BLaER1 (cell line): ENCODE results near the gene UACA.
"Not testable (repeated sequence)": the region's sequence is repeated elsewhere in the genome, so short reads cannot be mapped to it uniquely, and the experiment has no call there.

Experiments
- H3K27ac ChIP-seq: shearing (Covaris generic); formaldehyde crosslinking; 2 replicates; pipeline ENCODE4 v1.8.1; 2022
- H3K27me3 ChIP-seq: shearing (Covaris generic); formaldehyde crosslinking; 2 replicates; pipeline ENCODE4 v1.8.1; 2022
- H3K36me3 ChIP-seq: shearing (Covaris generic); formaldehyde crosslinking; 2 replicates; pipeline ENCODE4 v1.8.1; 2022
- H3K4me1 ChIP-seq: shearing (Covaris generic); formaldehyde crosslinking; 2 replicates; pipeline ENCODE4 v1.8.1; 2022
- H3K4me2 ChIP-seq: shearing (Covaris generic); formaldehyde crosslinking; 2 replicates; pipeline ENCODE4 v1.8.1; 2022
- H3K4me3 ChIP-seq: shearing (Covaris generic); formaldehyde crosslinking; 2 replicates; pipeline ENCODE4 v1.8.1; 2022
- H3K9ac ChIP-seq: shearing (Covaris generic); formaldehyde crosslinking; 2 replicates; pipeline ENCODE4 v1.8.1; 2022
- H3K9me3 ChIP-seq: shearing (Covaris generic); formaldehyde crosslinking; 2 replicates; pipeline ENCODE4 v1.8.1; 2022
- H4K20me1 ChIP-seq: shearing (Covaris generic); formaldehyde crosslinking; 2 replicates; pipeline ENCODE4 v1.8.1; 2022
- Cebpa-rat ChIP-seq: shearing (Covaris generic); IDR thresholded peaks from 2 replicates; pipeline ENCODE4 v1.8.1; 2022

Gene UACA

DNA sequence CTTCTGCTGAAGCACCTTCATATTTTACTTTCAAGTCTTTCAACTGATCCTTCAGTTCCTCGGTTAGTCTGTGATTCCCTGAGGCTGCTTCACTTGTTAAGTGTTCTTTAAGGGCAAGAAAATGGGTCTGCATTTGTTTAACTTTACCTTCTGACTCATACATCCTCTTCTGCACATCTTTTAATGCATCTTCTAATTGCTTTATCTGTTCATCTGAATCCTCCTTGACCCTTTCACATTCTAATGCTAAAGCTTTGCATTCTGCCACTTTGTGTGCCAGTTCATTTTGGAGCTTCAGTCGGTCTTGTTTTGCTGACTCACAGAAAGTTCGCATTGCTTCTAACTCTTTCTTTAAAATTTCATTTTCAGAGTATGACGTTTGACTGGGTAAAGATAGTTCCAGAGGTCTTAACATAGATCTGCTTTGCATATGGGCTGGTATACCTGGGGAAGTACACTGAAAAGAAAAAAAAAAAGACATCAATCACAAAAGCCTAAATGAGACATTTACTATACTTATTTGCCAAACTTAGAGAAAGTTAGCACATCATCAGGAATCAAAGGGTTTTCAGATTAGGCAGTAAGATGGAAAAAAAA, 94.3 kb downstream of the UACA start:
- H3K4me1 ChIP-seq, result peaks cover 18% of the 10 kb centered on the region
- no peak for TF ChIP-seq Cebpa-rat
- no peak overlapping the region for H3K4me2 ChIP-seq
- no peak overlapping the region for H3K9ac ChIP-seq
- no peak overlapping the region for H3K27ac ChIP-seq
- no peaks in the 10 kb centered on the region for H3K27me3 ChIP-seq
- H3K4me3 ChIP-seq, result no peak overlapping the region
- no peaks in the 10 kb centered on the region for H3K9me3 ChIP-seq
- H3K36me3 ChIP-seq, result no peaks in the 10 kb centered on the region
- no peaks in the 10 kb centered on the region for H4K20me1 ChIP-seq

DNA sequence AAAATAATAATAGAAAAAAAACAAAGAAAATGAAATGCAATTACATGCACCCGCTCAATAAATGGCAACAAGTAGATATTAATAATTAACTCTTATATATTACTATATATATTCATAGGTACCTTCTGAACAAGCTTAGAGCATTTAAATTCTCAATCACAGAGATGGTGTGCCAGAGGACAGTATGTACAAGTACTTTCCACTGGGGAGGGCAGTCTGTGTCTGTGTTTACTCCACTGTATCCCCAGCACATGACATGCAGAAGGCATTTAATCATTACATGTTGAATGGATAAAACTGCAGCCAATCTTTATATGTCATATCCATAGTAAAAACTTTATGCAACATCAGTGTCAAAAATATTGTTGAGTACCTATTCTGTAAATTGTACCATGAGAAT, 97.8 kb downstream of the UACA start:
- Histone ChIP-seq H3K4me3 (no peak overlapping the region), H3K36me3 (no peaks in the 10 kb centered on the region), H3K27me3 (no peaks in the 10 kb centered on the region), H3K27ac (no peak overlapping the region), H4K20me1 (no peaks in the 10 kb centered on the region), H3K9me3 (no peaks in the 10 kb centered on the region), H3K4me2 (no peak overlapping the region), H3K9ac (no peak overlapping the region), H3K4me1 (no peaks in the 10 kb centered on the region)
- TF ChIP-seq Cebpa-rat, result no peak

DNA sequence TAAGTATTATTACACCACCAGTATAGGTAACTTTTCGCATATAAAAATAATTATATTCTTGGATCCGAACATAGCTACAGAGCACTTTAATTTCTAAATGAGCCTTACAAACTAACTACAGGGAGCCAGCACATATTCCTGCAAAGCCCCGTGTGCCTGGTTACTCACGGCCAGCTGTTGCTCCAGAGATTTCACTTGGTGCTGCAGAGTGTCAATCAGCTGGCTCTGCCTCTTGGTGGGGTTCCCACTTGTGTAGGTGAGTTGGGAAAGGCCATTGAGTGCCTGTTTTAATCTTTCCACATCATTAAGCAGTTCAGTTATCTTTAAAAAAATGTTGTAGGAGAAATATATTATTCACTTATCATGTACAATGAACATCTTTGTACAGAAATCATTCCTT, 98.9 kb downstream of the UACA start:
- Histone ChIP-seq H4K20me1 (no peaks in the 10 kb centered on the region), H3K9ac (no peak overlapping the region), H3K4me3 (no peak overlapping the region), H3K4me2 (no peak overlapping the region), H3K9me3 (no peaks in the 10 kb centered on the region), H3K27ac (no peak overlapping the region), H3K4me1 (no peaks in the 10 kb centered on the region), H3K27me3 (no peaks in the 10 kb centered on the region), H3K36me3 (no peaks in the 10 kb centered on the region)
- TF ChIP-seq Cebpa-rat, result no peak

DNA sequence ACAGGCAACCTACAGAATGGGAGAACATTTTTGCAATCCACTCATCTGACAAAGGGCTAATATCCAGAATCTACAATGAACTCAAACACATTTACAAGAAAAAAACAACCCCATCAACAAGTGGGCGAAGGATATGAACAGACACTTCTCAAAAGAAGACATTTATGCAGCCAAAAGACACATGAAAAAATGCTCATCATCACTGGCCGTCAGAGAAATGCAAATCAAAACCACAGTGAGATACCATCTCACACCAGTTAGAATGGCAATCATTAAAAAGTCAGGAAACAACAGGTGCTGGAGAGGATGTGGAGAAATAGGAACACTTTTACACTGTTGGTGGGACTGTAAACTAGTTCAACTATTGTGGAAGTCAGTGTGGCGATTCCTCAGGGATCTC, 100.3 kb downstream of the UACA start:
- not testable (repeated sequence) for H3K4me2 ChIP-seq, H3K9me3 ChIP-seq, H3K36me3 ChIP-seq, H3K4me1 ChIP-seq, H3K4me3 ChIP-seq, H3K9ac ChIP-seq, H3K27ac ChIP-seq, H4K20me1 ChIP-seq, H3K27me3 ChIP-seq

DNA sequence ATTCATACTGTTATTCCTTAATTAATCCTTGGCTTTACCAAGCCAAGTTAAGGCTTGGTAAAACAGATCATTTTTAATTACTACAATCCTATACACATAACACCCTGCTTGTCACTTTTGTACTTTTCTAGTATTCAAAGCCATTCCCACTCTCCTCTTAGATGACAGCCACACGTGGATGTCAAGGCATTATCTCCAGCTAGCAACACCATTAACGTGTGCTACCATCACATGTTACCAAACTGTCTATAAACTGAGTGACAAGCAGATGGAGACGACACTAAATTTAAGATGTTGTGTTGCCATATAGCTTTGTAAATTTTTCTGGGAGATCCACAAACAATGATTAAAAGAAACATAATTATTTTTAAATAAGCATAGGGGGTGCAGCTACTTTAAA, 103.7 kb downstream of the UACA start:
- H3K4me3 ChIP-seq, result no peak overlapping the region
- no peak overlapping the region for H3K9ac ChIP-seq
- H3K4me1 ChIP-seq, result no peaks in the 10 kb centered on the region
- no peak overlapping the region for H3K4me2 ChIP-seq
- no peaks in the 10 kb centered on the region for H3K27me3 ChIP-seq
- no peaks in the 10 kb centered on the region for H3K9me3 ChIP-seq
- no peaks in the 10 kb centered on the region for H3K36me3 ChIP-seq
- no peak for TF ChIP-seq Cebpa-rat
- H4K20me1 ChIP-seq, result no peaks in the 10 kb centered on the region
- no peak overlapping the region for H3K27ac ChIP-seq

DNA sequence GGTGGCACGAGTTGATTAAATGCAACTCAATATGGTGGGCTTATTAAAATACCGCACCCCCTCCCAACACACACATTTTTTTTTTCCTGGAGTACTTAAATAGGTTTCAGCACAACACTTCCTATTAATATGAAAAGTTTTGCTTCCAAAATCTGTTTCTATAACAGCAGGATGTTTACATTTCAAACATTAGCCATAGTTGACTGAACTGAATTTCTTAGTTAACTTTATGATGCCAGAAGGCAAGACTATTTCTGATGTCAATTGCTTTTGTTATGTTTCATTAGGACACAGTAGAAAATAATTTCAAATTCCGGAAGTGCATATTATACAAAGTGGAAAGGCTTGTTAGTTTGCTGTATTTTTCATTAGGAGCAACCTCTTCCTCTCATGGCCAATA, 104.7 kb downstream of the UACA start:
- H3K27me3 ChIP-seq, result no peaks in the 10 kb centered on the region
- no peaks in the 10 kb centered on the region for H3K9me3 ChIP-seq
- H3K4me3 ChIP-seq, result no peak overlapping the region
- no peaks in the 10 kb centered on the region for H3K36me3 ChIP-seq
- H3K27ac ChIP-seq, result no peak overlapping the region
- no peak overlapping the region for H3K4me2 ChIP-seq
- H3K9ac ChIP-seq, result no peak overlapping the region
- H3K4me1 ChIP-seq, result no peaks in the 10 kb centered on the region
- no peaks in the 10 kb centered on the region for H4K20me1 ChIP-seq
- no peak for TF ChIP-seq Cebpa-rat

DNA sequence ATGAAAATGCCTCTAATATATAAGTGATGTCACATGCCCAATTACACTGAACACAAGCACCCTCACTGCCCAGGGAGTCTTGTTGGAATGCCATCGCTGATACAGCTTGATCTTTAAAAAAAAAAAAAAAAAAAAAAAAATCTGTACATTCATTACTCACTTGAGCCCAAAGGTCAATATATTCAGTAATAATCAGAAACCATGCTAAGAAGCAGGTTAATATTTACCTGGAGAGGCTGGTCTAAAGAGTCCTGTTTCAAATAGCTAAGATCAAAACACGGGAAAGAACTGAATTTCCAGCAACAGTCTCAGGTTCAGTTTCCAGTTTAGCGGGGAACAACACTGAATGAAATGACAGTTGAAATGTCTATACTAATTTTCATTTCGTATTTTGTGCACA, 109.9 kb downstream of the UACA start:
- Histone ChIP-seq H3K4me3 (no peak overlapping the region), H3K4me1 (no peaks in the 10 kb centered on the region), H3K27me3 (no peaks in the 10 kb centered on the region), H3K36me3 (no peaks in the 10 kb centered on the region), H3K27ac (no peak overlapping the region), H3K4me2 (no peak overlapping the region), H4K20me1 (no peaks in the 10 kb centered on the region), H3K9me3 (no peaks in the 10 kb centered on the region), H3K9ac (no peak overlapping the region)
- no peak for TF ChIP-seq Cebpa-rat

DNA sequence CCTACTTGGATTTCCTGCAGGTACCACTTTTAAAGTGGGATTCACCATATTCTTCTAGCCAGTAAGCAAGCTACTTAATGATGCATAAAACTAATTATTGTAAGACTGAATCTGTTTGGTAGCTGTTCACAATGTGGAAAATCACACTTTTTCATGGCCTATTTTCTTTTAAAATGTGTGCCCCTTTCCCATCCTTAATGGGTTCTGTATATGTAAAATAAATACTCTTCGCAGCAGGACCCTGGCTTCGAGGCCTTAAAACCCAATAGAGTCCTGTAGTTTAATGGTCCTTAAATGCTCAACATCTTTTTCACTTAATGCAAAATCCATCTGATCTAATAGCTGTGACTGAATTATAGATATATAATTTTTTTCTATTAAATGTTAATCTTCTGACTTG, 111.0 kb downstream of the UACA start:
- Histone ChIP-seq H3K36me3 (no peaks in the 10 kb centered on the region), H4K20me1 (no peaks in the 10 kb centered on the region), H3K9me3 (no peaks in the 10 kb centered on the region), H3K4me2 (no peak overlapping the region), H3K9ac (no peak overlapping the region), H3K4me1 (no peaks in the 10 kb centered on the region), H3K4me3 (no peak overlapping the region), H3K27me3 (no peaks in the 10 kb centered on the region), H3K27ac (no peak overlapping the region)
- no peak for TF ChIP-seq Cebpa-rat

DNA sequence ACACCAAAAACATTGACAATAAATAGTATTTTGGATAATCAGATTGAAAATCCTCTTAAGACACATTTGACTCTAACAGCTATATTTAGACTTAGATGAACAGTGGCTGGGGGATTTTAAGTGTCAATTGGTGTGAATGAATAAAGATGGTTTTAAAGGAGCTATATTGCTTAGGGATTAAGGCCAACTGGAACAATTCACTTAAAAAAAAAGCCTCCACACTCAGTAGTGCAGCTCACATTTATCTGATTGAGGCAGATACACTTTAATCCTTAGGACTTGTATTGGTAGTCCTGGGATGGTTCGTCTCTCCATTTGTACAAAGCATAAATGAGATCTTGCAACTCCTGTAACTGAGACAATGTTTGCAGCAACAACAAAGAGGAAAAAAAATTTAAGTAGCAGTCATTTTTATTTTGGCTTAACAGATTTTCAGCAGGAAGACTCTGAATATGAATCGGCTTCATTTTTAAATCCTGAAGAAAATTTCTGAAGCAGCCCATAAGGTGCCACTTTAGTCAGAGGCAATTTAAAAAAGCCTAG, 112.0 kb downstream of the UACA start:
- H3K4me3 ChIP-seq, result no peak overlapping the region
- H3K36me3 ChIP-seq, result no peaks in the 10 kb centered on the region
- no peak for TF ChIP-seq Cebpa-rat
- no peaks in the 10 kb centered on the region for H4K20me1 ChIP-seq
- H3K9ac ChIP-seq, result no peak overlapping the region
- no peak overlapping the region for H3K27ac ChIP-seq
- H3K9me3 ChIP-seq, result no peaks in the 10 kb centered on the region
- H3K4me2 ChIP-seq, result no peak overlapping the region
- H3K4me1 ChIP-seq, result no peaks in the 10 kb centered on the region
- H3K27me3 ChIP-seq, result no peaks in the 10 kb centered on the region

DNA sequence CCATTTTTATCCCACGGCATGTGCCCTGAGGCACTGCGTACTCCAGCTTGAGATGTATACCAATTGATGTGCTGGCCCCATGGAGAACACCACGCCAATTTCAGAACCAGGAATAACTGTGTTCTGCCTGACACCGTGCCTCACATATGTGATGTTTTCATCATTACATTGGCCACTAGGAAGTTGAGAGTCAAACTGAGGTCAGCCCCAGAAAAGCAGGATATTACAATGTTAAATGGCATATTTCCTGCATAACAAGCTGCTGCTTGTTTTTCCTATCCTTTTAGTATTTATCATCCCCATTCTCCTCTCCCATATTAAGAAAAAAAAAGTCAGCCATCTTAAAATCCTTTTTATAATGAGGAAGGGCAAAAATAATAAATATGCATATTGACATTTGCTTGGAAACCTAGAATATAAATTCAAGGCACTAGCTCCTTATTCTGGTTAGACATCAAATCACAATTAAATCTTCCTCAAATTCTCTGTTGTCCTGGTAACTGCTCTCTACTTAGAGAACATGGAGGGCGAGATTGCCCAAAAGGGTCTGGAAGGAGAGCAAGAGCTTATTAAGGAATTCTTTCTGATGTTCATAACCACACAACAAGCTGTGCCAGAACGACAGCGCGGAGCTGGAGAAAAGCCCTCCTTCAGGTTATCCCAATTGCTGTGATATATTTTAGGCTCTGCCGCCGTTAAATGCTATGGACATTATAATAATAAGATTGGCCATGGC, 112.6 kb downstream of the UACA start:
- TF ChIP-seq Cebpa-rat, result no peak
- H3K27ac ChIP-seq, result no peak overlapping the region
- H4K20me1 ChIP-seq, result no peaks in the 10 kb centered on the region
- no peaks in the 10 kb centered on the region for H3K9me3 ChIP-seq
- H3K4me3 ChIP-seq, result no peak overlapping the region
- no peaks in the 10 kb centered on the region for H3K27me3 ChIP-seq
- no peak overlapping the region for H3K9ac ChIP-seq
- H3K36me3 ChIP-seq, result no peaks in the 10 kb centered on the region
- H3K4me1 ChIP-seq, result no peaks in the 10 kb centered on the region
- no peak overlapping the region for H3K4me2 ChIP-seq
